A673 (cell line): Measurements from ENCODE around the gene RNF135. TPM values are rescaled to one million over a fixed set of nuclear protein-coding genes. Genes with fewer than 3 reads are reported as not detected.

Source experiments
- BruUV-seq: library from RNA; stranded (reverse); fragments of 400-500 nt; replicated peaks from 2 replicates; lab custom pipeline; 2021; lab: Mats Ljungman, UMichigan
- CTCF ChIA-PET: fragments of 300-600 bp; sonication (Branson Sonifier 250); formaldehyde crosslinking; loops from one replicate; lab custom pipeline; 2022; ENCODE audit warnings: antibody characterized with exemption; lab: Charles Lee
- POLR2A ChIA-PET: fragments of 300-600 bp; sonication (Branson Sonifier 250); formaldehyde crosslinking; loops from one replicate; lab custom pipeline; 2022; ENCODE audit warnings: antibody characterized with exemption; ENCODE audit not compliant: low non-redundant PET; lab: Charles Lee
- DNase-seq: peaks from one replicate; pipeline ENCODE4 v3.0.0-alpha.2; 2015; ENCODE audit warnings: low spot score
- H3K27ac ChIP-seq: fragments of 200-600 bp; sonication (generic); 2 replicates; pipeline ENCODE4 v1.5.1; 2016; ENCODE audit warnings: mixed run types, low read depth, mild to moderate bottlenecking, mixed read lengths, antibody characterized with exemption, low read length; ENCODE audit not compliant: poor library complexity, severe bottlenecking
- H3K27me3 ChIP-seq: fragments of 200-600 bp; sonication (generic); replicated peaks from 2 replicates; pipeline ENCODE4 v1.6.1; 2017; ENCODE audit warnings: mixed run types, low read depth, mild to moderate bottlenecking, mixed read lengths, antibody characterized with exemption, low read length; ENCODE audit not compliant: insufficient read depth, poor library complexity
- H3K36me3 ChIP-seq: fragments of 200-600 bp; sonication (generic); 2 replicates; pipeline ENCODE4 v1.6.1; 2016; ENCODE audit warnings: mixed run types, mild to moderate bottlenecking, mixed read lengths, antibody characterized with exemption, low read length; ENCODE audit not compliant: insufficient read depth, poor library complexity, severe bottlenecking
- H3K4me1 ChIP-seq: fragments of 200-600 bp; sonication (generic); 2 replicates; pipeline ENCODE4 v1.6.1; 2017; ENCODE audit warnings: mixed run types, mild to moderate bottlenecking, mixed read lengths, antibody characterized with exemption, low read length; ENCODE audit not compliant: insufficient read depth, poor library complexity, severe bottlenecking
- H3K4me3 ChIP-seq: fragments of 200-600 bp; sonication (generic); 2 replicates; pipeline ENCODE4 v1.5.1; 2016; ENCODE audit warnings: low read depth, mixed run types, mild to moderate bottlenecking, mixed read lengths, low read length; ENCODE audit not compliant: poor library complexity, severe bottlenecking
- H3K9me3 ChIP-seq: fragments of 200-600 bp; sonication (generic); 2 replicates; pipeline ENCODE4 v1.6.1; 2016; ENCODE audit warnings: mixed run types, low read depth, mild to moderate bottlenecking, mixed read lengths, antibody characterized with exemption, low read length; ENCODE audit not compliant: poor library complexity, severe bottlenecking
- EZH2 ChIP-seq: fragments of 200-600 bp; sonication (generic); IDR thresholded peaks from 2 replicates; pipeline ENCODE4 v1.6.1; 2017; ENCODE audit warnings: borderline replicate concordance, low read depth, mild to moderate bottlenecking, mixed read lengths, antibody characterized with exemption, low read length; ENCODE audit not compliant: poor library complexity, severe bottlenecking
- intact Hi-C: fragments of 100-400 bp; cut with micrococcal nuclease; formaldehyde crosslinking; loops from one replicate; pipeline ENCODE4 v1.10.0; 2022; ENCODE audit not compliant: unreplicated experiment
- total RNA-seq: library from RNA; stranded (reverse); gene quantifications from 2 replicates; pipeline ENCODE4 v1.2.3, GENCODE V29; 2021
- TF ChIP-seq, protein P1 (sequence below): fragments of 300-800, 200-600 bp; sonication (generic); conservative IDR thresholded peaks from 2 replicates; pipeline ENCODE4 v1.5.1; 2017; ENCODE audit warnings: low read depth, mild to moderate bottlenecking, antibody characterized with exemption, low read length, moderate library complexity, mixed read lengths

RNF135 gene
- total RNA-seq, 1 experiment from 2014 or later: 7.5 TPM

DNA sequence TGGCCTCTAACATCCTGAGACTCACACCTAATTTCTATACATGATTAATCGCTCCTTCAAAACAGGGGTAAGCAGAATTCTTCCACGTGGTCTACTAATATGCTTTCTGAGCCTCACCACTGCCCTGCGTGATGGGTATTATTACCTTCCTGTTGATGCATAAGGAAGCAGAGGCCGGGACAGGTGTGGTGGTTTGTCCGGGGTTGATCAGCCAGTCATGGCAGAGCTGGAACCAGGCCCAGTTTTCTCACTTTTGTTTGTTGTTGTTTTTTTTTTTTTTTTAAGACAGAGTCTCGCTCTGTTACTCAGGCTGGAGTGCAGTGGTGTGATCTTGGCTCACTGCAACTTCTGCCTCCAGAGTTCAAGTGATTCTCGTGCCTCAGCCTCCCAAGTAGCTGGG, 31.2 kb downstream of the RNF135 start:
- Histone ChIP-seq H3K9me3 (no peaks in the 10 kb centered on the region), H3K4me1 (no peaks in the 10 kb centered on the region), H3K4me3 (no peak overlapping the region), H3K36me3 (no peaks in the 10 kb centered on the region), H3K27me3 (no peaks in the 10 kb centered on the region), H3K27ac (no peak overlapping the region)
- no peak for DNase-seq
- TF ChIP-seq, protein P1, sequence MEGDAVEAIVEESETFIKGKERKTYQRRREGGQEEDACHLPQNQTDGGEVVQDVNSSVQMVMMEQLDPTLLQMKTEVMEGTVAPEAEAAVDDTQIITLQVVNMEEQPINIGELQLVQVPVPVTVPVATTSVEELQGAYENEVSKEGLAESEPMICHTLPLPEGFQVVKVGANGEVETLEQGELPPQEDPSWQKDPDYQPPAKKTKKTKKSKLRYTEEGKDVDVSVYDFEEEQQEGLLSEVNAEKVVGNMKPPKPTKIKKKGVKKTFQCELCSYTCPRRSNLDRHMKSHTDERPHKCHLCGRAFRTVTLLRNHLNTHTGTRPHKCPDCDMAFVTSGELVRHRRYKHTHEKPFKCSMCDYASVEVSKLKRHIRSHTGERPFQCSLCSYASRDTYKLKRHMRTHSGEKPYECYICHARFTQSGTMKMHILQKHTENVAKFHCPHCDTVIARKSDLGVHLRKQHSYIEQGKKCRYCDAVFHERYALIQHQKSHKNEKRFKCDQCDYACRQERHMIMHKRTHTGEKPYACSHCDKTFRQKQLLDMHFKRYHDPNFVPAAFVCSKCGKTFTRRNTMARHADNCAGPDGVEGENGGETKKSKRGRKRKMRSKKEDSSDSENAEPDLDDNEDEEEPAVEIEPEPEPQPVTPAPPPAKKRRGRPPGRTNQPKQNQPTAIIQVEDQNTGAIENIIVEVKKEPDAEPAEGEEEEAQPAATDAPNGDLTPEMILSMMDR: no peak
- TF ChIP-seq EZH2: no peak
- ChIA-PET CTCF (no interaction called here), POLR2A (no interaction called here)
- intact Hi-C loops: no loop called here
- BruUV-seq: no TSS peak

DNA sequence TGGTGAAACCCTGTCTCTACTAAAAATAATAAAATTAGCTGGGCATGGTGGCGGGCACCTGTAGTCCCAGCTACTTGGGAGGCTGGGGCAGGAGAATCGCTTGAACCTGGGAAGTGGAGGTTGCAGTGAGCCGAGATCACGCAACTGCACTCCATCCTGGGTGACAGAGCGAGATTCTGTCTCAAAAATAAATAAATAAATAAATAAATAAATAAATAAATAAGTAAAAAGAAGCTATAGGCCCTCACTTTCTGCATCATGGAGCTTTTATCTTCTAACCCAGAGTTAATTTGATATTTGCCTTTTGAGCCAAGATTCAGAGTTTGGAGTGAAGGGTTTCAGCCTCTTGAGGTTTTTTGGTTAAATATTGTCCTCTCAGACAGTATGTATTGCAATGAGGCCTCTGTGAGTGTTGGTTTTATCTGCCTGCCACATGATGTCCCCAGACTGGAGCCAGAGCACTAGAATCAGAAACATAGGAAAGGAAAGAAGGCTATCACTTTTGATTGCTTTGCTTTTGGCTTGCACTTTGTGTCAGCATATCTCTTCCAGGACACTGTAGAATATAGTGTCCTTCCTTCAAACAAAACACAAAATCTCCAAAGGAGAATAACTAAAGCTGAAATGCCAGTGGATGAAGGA, 32.5 kb downstream of the RNF135 start:
- Histone ChIP-seq H3K4me1 (no peaks in the 10 kb centered on the region), H3K36me3 (no peaks in the 10 kb centered on the region), H3K9me3 (no peaks in the 10 kb centered on the region), H3K27me3 (no peaks in the 10 kb centered on the region), H3K4me3 (no peak overlapping the region), H3K27ac (no peak overlapping the region)
- no peak for DNase-seq
- TF ChIP-seq EZH2: no peak
- no TSS peak for BruUV-seq
- intact Hi-C loops: no loop called here
- ChIA-PET POLR2A (no interaction called here), CTCF (no interaction called here)

DNA sequence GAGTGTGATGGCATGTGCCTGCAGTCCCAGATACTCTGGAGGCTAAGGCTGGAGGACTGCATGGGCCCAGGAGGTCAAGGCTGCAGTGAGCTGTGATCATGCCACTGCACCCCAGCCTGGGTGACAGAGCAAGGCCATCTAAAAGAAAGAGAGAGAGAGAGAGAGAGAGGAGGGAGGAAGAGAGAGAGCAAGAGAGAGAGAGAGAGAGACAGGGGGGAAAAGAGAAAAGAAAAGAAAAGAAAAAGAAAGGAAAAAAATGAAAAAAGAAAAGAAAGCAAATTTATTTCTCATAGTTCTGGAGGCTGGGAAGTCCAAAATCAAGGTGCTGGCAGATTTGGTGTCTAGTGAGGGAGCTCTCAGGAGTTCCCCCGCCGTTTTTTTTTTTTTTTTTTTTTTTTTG, 33.3 kb downstream of the RNF135 start:
- ChIA-PET POLR2A (no interaction called here), CTCF (no interaction called here)
- Histone ChIP-seq H3K36me3 (no peaks in the 10 kb centered on the region), H3K27ac (no peak overlapping the region), H3K27me3 (no peaks in the 10 kb centered on the region), H3K4me1 (no peaks in the 10 kb centered on the region), H3K9me3 (no peaks in the 10 kb centered on the region), H3K4me3 (no peak overlapping the region)
- no peak for DNase-seq
- intact Hi-C loops: no loop called here
- no peak for TF ChIP-seq EZH2
- TF ChIP-seq, protein P1: no peak
- BruUV-seq: no TSS peak
